GM18868 (cell line): Measurements from ENCODE around the gene PGA3.
"Not testable (repeated sequence)": the region's sequence is repeated elsewhere in the genome, so short reads cannot be mapped to it uniquely, and the experiment has no call there.

Source experiments
- ATAC-seq: cut with Tn5 transposase; IDR thresholded peaks from one replicate; pipeline ENCODE4 v1.9.1; 2021; ENCODE audit warnings: mild to moderate bottlenecking, moderate library complexity; ENCODE audit not compliant: unreplicated experiment

Gene PGA3

DNA sequence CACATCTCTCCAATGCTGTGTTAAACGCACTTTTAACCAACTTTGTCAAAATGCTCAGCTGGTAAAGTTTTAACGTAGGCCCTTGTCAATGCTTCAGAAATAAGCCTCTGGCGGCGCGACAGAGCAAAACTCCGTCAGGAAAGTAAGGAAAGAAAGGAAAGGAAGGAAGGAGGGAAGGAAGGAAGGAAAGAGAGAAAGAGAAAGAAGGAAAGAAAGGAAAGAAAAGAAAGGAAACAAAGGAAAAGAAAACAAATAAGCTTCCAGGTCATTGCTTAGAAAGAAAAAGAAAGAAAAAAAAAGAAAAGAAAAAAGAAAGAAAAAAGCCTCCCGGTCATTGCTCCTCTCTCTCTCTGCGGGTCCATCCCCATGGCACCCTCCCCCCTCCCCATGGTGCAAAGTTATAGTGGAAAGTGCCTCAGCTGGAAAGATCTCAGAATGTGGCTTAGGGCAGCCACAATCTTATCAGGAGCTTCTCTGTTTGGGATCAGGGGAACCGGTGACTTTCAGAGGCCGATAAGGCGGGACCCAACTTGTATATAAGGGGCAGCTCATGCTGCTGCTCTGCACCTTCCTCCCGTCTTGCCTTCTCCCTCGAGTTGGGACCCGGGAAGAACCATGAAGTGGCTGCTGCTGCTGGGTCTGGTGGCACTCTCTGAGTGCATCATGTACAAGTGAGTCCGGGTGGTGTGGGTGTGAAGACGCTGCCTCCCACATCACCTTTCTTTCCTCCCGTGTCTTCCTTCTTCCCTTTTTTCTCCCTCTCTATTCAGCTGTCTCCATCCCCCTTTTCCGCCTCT, at the start of gene PGA3:
Gene PGA3, plus strand, starts transcription at position 566 of the 797 bp plus-strand sequence. Its CDS starts 50 bp downstream, at position 616.
- ATAC-seq: not testable (repeated sequence)

- no peak for ATAC-seq
These were observed 49.7 kb upstream of the PGA3 start for GRCh38 chr11:61153593-61154095.

DNA sequence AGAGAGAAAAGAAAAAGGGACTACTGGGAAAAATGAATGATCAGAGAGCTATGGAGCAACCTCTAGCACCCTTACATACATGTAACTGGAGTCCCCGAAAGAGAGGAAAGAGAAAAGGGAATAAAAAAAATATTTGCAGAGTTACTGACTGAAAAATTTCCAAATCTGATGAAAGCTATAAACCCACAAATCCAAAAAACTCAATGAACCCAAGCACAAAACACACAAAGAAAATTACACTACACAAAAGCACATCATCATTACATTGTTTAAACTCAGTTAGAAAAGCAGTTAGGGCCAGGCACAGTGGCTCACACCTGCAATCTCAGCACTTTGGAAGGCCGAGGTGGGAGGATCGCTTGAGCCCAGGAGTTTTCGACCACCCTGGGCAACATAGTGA, 48.8 kb upstream of the PGA3 start:
- no peak for ATAC-seq

DNA sequence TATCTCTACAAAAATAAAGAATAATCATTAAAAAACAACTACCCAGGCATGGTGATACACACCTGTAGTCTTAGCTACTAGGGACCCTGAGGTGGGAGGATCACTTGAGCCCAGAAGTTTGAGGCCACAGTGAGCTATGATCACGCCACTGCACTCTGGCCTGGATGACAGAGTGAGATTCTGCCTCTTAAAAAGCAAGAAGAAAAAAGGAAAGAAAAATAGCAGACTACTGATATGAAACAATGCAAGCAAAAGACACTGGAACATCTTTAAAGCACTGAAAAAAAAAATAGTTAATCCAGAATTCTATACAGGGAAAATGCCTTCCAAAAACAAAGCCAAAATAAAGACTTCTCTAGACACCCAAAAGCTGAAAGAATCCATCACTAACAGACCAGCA, 48.0 kb upstream of the PGA3 start:
- no peak for ATAC-seq

DNA sequence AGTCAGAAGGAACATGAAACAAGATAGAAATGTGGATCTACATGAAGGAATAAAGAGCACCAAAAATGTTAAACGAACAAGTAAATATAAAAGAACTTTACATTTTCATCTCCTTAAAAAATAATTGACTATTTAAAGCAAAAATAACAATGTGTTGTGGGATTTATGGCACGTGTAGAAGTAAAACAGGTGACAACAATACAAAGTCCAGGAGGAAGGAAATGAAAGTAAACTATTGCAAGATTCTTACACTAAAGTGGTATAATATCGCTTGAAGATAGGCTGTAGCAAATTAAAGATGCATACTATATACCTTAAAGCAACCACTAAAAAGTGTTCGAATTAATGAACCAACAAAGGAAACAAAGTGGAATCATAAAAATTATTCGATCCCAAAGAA, 47.6 kb upstream of the PGA3 start:
- no peak for ATAC-seq

DNA sequence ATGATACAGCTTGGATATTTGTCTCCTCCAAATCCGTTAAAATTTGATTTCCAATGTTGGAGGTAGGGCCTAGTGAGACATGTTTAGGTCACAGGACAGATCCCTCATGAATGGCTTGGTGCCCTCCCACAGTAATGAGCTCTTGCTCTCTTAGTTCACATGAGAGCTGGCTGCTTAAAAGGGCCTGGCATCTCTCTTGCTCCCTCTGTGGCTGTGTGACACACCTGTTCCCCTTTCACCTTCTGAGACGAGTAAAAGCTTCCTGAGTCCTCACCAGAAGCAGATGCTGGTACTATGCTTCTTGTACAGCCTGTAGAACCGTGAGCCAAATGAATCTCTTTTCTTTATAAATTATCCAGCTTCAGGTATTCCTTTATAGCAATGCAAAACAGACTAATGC, 45.6 kb upstream of the PGA3 start:
- ATAC-seq: no peak

GRCh38 chr11:61158691-61159381, 44.5 kb upstream of the PGA3 start:
- no peak for ATAC-seq

DNA sequence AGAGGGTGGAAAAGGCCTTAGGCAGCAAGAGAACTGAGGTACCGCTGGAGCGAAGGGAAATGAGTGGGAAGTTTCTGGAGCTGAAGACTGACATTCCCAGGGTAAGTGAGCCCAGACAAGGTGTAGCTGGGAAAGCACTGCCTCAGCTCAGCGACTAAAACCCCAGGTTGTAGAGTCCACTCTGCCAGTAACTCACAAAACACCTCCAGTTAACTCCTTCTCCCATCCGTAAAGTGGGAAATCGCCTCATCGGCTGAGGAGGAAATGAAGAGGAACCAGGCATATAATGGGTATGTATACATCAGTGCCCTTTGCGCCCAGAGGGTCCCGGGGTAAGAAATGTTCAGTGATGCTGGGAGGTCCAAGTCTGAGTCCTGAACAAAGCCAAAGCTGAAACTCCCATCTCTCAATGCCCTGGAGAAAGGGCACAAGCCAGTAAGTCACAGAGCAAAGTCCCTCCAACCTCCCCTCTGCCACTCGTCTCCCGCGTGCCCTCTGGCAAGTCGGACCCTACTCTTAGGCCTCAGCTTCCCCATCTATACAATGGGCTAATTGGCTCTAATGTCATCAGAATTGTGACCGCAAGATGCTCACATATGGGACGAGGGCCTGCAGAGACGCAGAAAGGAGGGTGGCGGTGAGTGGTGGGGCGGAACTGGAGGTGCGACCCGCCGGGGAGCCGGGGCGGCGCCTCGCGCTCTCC, 42.7 kb upstream of the PGA3 start:
- no peak for ATAC-seq

- ATAC-seq: peak; percentile 68
These were observed 41.9 kb upstream of the PGA3 start, which contains the start of gene VPS37C for GRCh38 chr11:61161190-61162091. VPS37C (minus strand) TSS chr11:61161426; CDS start chr11:61138829, 22,597 bp downstream.

- ATAC-seq: no peak
These were observed 41.0 kb upstream of the PGA3 start for GRCh38 chr11:61162092-61162941.

GRCh38 chr11:61163021-61163420, 40.3 kb upstream of the PGA3 start:
- ATAC-seq: no peak

DNA sequence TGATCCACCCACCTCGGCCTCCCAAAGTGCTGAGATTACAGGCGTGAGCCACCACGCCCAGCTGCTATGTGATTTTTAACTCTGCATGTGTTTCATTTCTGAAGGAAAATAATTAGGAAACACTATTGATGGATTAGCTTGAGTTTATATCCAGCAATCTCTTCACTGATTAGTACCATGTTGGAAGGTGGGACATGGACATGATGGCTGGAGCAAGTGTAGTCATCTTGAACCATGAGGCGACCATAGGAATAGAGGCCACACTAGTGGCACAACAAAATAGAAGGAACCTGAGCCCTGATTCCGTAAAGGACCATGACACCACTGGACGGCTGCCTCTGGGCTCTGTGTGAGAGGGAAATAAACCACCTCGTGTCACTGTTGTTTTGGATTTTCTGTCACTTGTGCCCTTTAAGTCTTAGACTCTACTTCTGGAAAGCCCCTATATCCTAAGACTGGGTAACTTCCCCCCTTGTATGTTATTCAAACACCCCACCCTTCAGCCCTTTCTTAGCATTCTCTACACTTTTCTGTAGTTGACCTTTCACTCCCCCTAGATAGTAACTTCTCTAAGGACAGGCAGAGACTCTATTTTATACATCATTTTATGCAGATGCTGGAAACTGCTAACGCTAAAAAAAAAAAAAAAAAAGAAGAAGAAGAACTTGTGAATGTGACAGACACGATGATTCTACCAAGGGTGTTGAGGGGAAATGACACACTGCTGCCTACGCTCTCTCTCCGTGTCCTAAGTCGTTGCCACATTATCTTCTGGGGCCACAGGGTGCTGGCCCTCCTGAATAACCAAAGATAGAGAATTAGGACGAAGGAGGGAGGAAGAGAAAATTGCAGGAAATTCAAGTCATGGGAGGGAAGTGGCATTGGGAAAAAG, 39.4 kb upstream of the PGA3 start:
- ATAC-seq: no peak

DNA sequence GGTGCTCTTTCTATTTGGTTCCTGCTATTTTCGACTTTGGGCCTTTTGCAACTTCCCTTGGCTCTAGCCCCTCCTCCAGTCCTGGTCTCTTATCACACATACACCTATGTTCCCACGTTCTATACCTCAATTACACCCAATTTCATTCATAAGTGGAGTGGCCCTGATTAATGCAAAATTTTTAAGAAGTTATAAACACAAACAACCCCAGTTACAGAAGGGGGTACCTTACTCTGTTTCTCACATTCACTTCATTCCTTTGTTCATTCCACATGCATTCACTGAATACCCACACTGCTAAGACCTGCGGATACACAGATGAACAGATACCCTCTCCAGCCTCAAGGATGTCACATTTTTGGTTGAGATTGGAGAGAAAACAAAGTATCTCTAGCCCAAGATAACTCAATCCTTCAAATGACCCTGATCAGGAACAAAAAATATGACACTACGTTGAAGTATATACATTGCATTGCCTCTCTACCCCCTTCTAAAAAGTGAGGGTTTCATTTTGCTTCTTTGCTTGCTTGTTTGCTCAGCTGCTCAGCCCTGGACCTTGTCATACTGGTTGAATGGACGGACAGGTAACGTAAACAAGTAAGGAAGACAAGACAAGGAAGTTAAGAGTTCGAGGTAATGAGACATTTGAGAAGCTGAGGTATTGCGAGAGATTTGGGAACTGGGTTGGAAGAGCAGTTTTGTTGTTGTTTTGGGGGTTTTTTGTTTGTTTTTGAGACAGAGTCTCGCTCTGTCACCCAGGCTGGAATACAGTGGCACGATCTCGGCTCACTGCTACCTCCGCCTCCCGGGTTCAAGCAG, 38.5 kb upstream of the PGA3 start:
- no peak for ATAC-seq

DNA sequence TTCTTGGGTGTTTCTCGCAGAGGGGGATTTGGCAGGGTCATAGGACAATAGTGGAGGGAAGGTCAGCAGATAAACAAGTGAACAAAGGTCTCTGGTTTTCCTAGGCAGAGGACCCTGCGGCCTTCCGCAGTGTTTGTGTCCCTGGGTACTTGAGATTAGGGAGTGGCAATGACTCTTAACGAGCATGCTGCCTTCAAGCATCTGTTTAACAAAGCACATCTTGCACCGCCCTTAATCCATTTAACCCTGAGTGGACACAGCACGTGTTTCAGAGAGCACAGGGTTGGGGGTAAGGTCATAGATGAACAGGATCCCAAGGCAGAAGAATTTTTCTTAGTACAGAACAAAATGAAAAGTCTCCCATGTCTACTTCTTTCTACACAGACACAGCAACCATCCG, 37.5 kb upstream of the PGA3 start:
- not testable (repeated sequence) for ATAC-seq

GRCh38 chr11:61166331-61166730, 37.0 kb upstream of the PGA3 start:
- not testable (repeated sequence) for ATAC-seq

DNA sequence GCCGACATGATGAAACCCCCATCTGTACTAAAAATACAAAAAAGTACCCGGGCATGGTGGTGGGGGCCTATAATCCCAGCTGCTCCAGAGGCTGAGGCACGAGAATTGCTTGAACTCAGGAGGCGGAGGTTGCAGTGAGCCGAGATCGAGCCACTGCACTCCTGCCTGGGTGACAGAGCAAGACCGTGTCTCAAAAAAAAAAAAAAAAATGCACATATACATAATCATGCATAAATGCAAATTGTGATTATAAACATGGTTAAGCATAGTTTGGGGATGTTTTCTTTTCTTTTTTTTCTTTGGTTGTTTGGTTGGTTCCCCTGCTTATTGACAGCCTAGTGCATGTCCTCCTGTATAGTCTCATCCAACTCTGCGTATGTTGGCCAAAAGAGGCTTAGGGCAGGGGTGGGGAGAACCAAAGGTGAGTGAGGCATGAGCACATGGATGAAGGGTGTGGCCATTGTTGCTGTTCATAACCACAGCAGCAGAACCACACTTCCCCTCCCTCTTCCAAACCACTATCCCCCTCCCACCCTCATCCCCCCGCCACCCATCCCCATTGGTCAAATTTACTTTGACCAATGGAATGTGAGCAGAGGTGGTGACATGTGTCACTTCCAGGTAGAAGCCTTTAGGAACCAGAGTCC, 35.1 kb upstream of the PGA3 start:
- no peak for ATAC-seq

DNA sequence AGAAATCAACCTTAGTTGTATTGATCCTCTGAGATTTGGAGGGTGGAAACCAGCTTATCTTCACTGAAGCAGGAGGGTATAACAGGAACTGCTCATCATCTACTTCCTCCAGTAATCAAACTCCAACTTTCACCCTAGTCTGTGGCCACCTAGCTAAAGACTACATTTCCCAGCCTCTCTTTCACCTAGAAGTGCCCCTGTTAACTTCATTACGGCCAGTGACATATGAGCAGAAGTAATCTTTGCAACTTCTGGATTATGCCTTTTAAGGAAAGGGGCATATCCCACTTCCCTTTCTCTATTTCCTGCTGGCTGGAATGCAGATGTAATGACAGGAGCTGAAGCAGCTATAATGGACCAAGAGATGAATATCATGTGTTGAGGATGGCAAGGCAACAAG, 34.5 kb upstream of the PGA3 start:
- no peak for ATAC-seq
